GM18517 (cell line): ENCODE measurements around the gene ZRANB2.

Experiments used
- ATAC-seq: cut with Tn5 transposase; IDR thresholded peaks from one replicate; pipeline ENCODE4 v1.9.1; 2021; ENCODE audit warnings: mild to moderate bottlenecking, moderate library complexity; ENCODE audit not compliant: unreplicated experiment

ZRANB2 gene

DNA sequence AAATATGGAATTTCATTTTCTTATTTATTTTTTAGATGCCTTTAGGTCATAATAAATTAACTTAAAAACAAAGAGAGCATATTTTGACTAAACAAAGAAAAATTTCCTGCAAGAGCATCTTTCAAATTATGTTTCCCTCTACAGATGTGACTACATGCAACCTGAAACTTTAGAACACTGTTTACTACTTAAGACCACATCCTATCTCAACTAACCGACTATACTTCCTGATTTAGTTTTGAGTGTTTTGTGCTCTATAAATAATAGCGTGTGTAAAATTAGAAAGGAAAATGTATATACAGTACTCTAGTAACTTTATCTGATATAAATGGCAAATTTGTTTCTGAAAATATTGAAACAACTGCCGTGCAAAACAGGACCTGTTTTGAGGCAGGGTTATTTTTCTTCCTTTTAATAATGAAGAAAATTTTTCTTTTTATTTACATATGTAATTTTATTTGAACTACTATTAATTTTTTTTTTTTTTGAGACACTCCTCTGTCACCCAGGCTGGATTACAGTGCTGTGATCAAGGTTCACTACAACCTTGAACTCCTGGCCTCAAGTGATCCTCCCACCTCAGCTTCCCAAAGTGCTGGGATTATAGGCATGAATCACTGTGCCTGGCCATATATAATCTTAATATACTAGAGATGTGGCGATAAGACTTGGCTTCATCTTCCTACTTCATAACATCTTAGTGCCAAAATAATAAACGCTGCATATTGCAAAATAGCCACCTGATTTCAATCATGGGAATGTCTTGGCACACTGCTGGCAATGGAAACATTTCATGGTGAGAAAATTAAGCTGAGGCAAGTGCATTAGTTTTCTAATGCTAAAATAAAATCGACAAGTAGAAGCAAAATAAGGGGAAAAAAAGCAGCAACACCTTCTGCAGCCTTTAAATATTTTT is 12.3 kb downstream of the ZRANB2 start:
- peak; percentile 85 for ATAC-seq

DNA sequence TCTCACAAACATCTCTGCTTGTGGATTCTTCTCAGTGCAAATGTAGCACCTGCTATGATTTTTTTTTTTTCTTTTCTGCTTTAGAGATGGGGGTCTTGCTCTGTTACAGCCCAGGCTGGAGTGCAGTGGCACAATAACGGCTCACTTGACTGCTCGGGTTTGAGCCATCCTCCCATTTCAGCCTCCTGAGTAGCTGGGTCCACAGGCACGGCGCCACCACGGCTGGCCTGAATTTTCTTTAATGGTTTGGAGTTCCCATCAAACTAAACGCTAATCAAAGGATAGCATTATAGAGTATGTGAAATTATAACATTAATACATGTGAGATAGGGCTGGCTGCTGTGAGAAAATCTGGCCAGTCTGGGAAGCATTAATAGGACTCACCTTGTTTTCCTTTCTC is 26.0 kb downstream of the ZRANB2 start:
- ATAC-seq, result no peak

DNA sequence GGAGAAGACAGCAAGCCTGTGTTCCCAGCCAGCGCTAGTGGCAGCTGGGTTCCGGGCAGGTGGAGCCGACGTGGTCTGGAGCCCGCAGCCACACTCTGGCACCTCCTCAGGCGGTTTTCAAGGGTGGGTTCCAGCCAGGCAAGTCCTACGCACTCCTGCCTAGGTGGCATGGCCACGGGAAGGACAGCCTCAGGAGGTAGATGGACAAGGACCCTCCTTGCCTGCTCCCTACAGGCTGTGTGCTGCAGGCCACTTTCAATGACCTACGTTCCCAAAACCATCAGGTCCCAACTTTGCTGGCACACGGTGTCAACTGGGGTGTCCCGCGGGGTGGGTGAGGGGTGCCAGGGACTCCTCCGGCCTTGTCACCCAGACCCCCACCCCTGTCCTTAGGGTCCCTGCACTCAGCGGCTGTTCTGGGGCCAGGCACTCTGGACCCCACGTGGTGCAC is 26.5 kb downstream of the ZRANB2 start:
- no peak for ATAC-seq

DNA sequence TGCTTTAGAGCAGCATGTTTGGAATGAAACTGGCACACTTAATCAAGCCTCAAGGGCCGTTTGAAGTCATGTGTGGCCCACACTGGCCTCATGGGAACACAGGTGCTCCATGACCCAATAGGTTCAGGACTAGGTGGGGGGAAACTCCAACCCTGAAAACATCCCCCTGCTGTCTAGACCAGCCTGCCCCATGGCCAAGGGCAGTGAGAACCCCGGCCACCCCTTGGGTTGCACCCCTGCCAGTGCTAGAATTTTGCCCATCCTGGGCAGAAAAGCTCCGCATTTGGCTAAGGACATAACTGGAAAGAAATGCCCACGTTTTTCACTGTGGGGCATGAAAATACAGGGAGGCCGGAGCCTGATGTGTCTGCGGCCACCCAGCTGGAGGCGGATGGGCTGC is 27.1 kb downstream of the ZRANB2 start:
- no peak for ATAC-seq

DNA sequence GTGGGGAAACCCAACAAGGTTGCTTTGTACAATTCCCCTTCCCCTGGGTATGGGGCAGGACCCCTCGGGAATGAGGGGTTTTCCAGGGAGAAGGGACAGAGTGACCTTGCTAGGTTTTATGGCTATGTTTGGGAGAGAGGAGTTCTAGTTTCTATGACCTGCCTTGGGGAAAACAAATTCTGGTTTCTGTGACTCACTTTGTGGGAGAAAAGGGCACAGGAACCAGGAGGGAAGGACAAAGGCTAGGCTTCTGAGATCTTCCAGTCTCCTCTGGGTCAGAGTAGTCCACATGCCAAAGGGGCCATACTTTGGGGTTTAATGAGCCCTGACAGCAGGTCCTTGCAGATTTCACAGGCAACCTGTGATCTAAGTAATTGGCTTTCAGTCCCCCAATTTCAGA is 27.7 kb downstream of the ZRANB2 start:
- no peak for ATAC-seq

DNA sequence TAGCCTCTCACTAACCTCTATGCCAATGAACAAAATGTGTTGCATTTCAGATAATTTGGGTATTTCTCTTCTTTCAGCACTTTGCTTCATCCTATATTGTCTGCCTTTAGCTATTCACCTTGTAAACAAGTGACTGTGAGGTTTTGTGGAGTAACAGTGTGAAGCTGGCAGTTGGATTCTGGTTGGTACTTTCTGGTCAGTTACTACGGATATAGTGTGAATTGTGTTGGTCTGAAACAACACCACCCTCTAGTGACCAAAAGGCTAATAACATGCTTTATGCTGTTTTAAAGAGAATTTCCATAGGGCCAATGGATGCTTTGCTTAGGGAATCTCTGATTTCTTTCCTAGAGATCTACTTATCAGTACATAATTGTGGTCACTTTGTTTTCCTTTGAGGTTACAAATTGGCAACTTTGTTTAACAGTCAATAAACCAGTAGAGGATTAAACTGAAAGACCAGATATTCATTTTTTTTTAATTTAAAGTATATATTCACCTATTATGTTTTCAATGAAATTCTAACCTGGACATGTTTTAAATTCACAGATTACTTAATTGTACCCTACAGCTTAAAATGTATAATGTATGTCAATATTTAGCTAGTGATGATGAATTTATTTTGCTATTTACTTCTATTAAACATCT is 30.8 kb downstream of the ZRANB2 start:
- ATAC-seq, result peak; percentile 75

DNA sequence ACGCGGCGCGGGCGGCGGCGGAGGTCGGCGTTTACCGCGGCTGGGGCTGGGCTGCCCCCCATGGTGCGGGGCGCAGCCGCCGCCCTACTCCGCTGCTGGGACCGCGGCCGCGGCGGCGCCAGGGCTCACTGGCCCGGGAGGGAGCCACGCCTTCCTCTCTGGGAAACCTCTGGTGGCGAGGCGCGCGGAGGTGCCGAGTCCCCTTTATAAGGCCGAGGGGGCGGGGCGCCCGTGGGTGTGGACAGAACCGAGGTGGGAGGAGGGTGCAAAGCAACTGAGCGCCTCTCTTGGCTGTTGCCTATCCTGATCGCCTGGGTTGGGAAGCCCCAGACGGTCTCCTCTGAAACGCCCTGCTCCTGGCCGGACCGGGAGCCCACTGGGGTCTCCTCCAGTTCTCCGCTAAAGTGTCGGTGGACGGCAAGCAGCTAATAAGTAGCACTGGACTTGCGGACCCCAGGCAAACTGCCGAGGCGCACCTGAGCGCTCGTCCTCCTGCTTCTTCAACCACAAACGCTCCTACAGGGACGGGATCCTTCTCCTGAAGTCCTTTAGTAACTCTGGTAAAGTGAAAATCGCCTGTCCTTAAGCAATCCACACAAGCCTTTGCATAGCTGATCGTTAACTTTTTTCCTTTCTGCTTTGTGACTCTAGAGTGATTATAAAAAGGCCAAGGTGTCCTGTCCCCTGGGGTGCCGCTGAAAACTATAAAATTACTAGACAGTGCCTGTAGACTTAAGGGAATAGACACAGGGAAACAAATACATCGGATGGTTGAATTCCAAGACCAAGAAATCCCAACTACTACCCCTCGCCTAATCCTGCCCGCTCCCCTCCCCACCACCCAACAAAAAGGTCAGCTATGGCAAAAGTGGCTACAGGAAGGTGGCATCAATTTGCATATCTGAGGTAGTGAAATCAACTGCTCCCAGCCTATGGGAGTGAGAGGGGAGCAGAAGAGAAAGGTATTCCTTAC is 32.9 kb downstream of the ZRANB2 start, which contains the start of gene PTGER3:
Gene PTGER3 (minus strand): TSS at position 182 of the 973 bp plus-strand sequence. CDS start 239 bp downstream, outside the sequence.
- no peak for ATAC-seq

DNA sequence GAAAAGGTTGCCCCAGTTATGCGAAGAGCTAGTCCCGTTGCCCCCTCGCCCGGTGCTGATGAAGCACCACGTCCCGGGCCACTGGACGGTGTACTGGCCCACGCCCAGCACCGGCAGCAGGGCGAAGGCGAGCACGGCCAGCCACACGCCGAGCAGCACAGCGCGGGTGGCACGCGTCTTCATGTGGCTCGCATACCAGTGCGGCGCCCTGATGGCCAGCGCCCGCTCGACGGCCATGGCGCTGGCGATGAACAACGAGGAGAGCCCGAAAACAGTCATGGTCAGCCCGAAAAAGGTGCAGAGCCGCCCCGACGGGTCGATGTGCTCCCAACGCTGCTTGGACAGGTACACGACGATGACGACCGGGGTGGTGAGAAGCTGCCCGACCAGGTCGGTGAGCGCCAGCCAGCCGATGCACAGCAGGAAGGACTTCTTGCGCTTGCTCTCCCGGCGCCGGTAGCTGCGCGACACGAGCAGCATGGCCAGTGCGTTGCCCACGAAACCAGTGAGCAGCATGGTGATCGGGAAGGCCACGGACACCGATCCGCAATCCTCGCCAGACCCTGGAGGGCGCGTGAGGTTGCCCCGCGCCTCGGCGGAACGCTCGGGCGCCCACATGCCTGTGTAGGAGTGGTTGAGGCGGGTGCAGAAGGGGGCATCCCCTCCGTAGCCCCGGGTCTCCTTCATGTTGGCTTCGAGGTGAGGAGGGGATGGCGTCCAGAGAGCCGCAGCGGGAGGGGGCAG is 33.8 kb downstream of the ZRANB2 start:
- ATAC-seq, result no peak

DNA sequence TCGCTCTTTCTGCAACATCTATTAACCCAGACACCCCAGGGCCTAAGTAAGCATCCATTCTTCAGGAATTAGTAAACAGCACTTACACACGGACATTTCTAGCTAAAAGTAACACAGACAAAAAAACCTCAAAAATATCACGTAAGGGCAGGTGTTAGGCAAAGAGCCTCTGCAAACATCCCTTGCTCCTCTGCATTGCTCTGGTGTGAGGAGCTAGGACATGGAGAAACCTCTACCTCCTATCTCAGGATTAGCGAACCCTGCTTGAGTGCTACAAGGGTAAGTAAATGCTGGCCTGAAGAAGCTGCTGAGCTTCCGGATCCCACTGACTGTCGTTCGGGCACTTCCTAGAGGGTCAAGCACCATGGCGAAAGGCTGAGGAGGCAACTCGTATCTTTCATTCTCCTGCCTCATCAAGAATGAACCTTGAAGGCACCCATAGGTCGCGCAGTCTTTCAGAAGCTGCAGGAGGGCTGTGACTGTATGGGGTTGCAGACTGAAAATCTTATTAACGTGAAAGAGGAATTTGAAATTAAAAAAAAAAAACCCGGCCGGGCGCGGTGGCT is 35.3 kb downstream of the ZRANB2 start:
- ATAC-seq, result no peak

DNA sequence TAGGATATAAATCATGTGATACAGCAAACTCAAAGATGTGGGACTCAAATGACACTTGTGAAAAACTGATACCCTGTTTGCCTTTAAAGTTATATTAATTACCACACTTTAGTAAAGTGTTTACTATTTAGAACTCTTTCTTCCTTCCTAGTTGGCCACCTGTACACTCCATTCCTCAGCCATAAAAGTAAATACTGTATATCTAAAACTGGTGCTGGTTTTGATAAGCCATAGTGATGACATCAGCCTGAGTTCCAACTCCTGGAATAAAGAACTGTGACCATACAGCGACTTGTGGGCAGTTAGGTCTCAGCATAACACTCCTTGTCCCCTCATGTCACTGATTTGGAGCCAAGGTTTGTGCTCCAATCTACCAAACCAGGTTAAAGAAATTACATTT is 36.0 kb downstream of the ZRANB2 start:
- ATAC-seq, result no peak

DNA sequence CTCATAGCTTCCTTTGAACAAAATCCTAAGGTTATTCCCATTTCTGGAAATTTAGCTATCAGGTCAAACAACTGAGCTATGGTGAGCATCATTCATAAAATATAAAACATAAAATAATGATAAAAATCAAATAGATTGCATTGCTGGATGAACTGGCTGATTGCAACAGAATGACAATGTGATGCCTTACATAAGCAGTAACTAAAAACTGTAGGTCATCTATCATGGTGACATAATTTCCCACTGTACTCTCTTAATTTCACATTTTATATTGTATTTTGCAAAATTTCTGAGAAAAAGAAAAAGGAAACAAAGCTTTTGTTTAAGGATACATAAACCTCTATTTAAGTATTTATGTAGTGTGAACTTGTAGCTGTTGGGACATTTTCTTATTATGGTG is 37.8 kb downstream of the ZRANB2 start:
- ATAC-seq, result no peak

DNA sequence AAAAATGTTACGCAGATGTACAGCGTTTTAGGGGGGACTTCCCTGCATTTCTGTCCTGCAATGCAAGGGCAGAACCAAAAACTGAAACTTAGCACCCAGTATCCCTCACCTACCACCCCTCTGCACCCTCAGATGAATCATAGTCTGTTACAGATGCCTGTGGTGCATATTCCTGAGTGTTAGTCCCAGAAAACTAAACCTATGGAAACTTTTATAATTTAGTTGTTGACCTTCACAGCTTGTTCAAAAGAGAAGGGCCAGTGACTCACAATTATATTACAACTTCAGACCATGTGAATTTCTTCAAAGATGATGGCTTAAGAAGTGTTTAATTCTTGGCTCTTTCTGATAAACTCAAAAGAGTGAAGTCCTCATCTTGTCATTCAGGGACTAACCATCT is 39.0 kb downstream of the ZRANB2 start:
- ATAC-seq, result no peak

DNA sequence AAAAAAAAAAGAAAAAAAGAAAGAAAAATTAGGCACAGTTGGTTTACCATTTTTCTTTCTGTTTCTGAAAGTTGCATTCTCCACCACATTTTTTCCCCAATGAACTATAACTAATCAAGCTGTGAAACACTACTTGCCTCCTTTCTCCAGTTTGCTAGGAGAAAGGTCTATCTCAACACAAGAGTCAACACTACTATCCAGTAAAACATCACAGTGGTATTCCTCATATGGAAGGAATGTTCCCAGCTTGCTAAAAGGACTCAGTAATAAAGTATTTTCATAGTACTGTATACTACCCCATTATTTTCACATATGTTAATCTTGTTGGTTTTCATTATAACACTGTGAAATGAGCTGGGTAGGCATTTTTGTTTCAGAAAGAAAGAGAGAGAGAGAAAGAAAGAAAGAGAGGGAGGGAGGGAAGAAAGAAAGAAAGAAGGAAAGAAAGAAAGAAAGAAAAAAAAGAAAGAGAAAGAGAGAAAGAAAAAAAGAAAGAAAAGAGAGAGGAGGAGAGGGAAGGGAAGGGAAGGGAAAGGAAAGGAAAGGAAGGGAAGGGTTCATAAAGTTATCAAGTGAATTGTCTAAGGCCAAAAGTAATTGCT is 41.1 kb downstream of the ZRANB2 start:
- no peak for ATAC-seq

DNA sequence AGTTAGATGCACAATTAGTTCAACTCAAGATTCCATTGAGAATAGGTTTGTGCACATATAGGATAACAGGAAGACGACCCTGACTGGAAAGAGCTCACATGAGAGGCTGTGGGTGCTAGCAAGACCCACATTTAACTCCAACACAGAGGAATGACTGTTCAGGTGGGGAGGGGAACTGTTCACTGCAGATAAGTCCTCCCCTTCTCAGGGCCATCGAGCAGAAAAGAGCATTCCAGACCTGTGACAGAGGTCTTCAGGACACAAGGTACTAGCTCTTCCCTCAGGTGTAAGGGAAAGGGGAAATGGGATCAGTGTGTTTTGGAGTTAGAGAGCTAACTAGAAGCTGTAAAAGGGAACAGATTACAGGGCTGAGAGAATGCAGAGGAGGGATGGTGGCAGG is 41.9 kb downstream of the ZRANB2 start:
- no peak for ATAC-seq

DNA sequence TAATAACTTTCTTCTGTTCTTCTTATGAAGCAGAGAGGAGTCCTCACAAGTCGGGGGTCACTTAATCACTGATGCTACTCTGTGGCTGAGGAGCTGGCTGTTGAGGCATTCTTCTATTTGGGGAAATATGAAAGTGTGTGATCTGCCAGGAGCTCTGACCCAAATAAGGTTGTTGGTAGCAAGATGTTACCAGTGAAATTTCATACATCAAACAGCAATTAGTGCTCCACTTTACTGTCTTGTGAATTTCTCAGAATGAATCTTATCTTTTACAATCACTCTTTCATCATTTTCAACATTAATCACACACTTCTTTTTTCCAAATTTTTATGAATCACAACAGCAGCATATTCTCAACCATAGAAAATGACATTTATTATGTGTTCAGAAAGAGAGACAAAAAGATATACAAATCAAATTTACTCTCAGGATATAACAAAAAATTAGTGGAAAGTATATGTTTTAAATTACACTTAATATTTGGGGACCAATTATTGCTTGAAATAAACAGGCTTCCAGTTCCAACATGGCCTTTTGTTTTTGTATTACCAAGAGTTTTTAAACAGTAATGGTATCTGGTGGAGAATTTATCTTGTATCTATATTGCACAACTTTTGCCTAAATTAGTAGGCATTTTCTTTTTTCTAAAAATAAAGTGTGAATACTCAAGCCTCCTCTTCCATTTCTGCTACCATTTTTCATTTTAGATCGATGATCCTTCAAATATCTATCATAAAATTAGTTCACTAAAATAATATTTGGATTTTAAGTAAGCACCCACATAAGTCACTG is 42.8 kb downstream of the ZRANB2 start:
- ATAC-seq, result no peak

DNA sequence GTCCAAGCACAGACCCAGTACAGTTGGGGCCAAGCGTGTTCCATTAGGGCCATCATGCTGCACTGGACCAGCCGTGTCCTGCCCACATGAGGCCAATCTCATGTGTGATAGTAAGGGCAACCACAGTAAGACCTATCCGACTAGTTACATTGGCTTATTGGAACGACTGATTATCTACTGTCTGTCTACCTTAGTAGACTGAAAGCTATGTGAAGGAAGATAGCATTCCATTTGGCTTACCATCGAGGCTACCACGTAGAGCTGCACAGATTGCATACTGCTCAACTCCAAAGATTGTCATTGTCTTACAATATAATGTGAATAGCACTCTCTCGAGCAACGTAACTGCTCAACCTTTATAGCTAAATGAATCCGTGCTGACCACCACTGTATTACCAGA is 43.8 kb downstream of the ZRANB2 start:
- no peak for ATAC-seq

DNA sequence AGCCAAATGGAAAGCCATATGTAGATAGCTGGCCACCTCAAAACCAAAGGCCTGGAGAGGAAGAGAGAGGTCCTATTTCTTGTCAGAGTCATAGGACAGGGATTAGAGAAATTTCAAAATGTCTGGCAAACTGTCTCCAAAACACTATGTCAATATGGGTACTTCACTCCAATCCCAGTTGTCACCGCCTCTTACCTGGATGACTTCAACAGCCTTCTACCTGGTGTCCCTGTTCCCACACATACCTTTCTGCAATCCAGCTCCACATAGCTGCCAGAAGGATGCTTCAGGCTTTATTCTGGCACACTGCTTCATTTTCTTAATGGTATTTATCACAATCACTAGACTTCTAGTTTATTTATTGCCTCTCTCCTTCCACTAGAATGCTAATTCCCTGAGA is 47.7 kb downstream of the ZRANB2 start:
- no peak for ATAC-seq

DNA sequence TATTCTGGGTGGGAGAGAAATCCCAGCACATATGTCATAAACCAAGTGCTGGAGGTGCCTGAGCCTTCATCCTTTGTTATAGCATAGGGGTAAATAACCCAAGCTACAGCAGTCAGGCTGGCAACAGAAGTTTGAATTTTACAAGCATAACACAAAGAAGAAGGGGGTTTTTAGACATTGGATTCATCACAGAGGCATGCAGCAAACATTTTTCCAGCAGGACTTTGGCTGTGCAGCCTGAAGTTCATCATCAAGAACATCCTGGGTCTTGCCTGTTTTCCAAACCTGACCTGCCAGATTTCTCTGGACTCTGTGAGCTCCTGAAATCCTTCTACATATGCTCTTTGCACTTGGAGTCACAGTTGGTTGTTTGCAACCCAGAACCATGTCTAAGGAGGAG is 49.4 kb downstream of the ZRANB2 start:
- ATAC-seq, result no peak

DNA sequence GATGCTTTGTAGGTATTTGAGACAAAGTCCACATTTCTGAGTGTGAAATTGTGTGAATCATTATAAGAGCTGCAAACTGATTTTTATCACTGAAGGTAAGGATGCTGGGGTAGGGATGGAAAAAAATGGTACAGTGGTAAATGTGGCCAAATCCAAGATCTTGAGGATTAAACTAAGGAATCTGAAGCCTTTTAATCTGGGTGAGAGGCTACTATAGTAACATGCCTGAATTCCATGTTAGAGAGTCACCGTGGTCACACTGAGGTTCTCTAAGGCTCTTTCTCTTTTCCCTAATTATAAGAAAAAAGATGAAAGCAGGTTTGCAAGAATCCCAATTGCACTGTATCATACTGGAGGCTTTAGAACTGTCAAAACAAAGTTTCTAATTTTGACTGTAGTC is 50.8 kb downstream of the ZRANB2 start:
- ATAC-seq, result no peak
